ENCODE data around the gene TSR1.

DNA sequence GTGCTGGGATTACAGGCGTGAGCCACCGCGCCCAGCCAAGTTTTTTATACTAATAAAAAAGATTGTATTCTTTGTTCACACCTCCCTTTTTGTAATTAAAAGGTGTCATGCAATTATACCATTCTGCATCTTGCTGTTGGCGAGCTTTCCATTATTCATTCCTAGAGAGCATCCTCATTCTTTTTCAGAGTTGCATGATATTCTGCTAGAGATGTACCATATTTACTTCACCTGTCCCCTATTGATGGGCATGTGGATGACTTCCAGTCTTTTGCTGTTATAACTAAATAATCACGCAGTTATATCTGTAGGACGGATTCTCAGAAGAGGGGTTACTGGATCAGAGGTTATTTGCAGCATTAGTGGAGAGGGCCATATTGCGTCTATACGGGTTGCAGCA lies 18.1 kb upstream of the TSR1 start:
- TF ChIP-seq EZH2 (IDR thresholded peaks at IDR 0.05; ENCODE audit: borderline replicate concordance) (no peak), EZH2phosphoT487 (IDR thresholded peaks at IDR 0.05; ENCODE audit: low read depth, severe bottlenecking, unreplicated experiment) (no peak)
- TF ChIP-seq, protein P1, sequence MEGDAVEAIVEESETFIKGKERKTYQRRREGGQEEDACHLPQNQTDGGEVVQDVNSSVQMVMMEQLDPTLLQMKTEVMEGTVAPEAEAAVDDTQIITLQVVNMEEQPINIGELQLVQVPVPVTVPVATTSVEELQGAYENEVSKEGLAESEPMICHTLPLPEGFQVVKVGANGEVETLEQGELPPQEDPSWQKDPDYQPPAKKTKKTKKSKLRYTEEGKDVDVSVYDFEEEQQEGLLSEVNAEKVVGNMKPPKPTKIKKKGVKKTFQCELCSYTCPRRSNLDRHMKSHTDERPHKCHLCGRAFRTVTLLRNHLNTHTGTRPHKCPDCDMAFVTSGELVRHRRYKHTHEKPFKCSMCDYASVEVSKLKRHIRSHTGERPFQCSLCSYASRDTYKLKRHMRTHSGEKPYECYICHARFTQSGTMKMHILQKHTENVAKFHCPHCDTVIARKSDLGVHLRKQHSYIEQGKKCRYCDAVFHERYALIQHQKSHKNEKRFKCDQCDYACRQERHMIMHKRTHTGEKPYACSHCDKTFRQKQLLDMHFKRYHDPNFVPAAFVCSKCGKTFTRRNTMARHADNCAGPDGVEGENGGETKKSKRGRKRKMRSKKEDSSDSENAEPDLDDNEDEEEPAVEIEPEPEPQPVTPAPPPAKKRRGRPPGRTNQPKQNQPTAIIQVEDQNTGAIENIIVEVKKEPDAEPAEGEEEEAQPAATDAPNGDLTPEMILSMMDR (IDR thresholded peaks at IDR 0.05; ENCODE audit: poor library complexity) = no peak

All from hepatocyte (in vitro differentiated cells).